Muscle layer of colon (tissue), 2 donors: Measurements from ENCODE around the gene WWOX.
A peak's percentile ranks its signal among the peaks of the same experiment; 100 is the strongest.
"Not testable (repeated sequence)": the region's sequence is repeated elsewhere in the genome, so short reads cannot be mapped to it uniquely, and the experiment has no call there.

Experiments
- H3K27ac ChIP-seq: one replicate; pipeline ENCODE4 v1.7.0; 2013; ENCODE audit warnings: low read depth, mild to moderate bottlenecking, low read length, moderate library complexity
- H3K27me3 ChIP-seq, 2 donors: one replicate each; pipeline ENCODE4 v1.7.0; 2013; ENCODE audit warnings: low read length in 2 of 2, mild to moderate bottlenecking in 2 of 2; ENCODE audit not compliant: insufficient read depth in 2 of 2, control insufficient read depth in 1 of 2
- H3K36me3 ChIP-seq: one replicate; pipeline ENCODE4 v1.7.0; 2013; ENCODE audit warnings: mild to moderate bottlenecking, low read length; ENCODE audit not compliant: insufficient read depth
- H3K4me1 ChIP-seq: one replicate; pipeline ENCODE4 v1.7.0; 2013; ENCODE audit warnings: mild to moderate bottlenecking, low read length; ENCODE audit not compliant: insufficient read depth
- H3K4me3 ChIP-seq, 2 donors: one replicate each; pipeline ENCODE4 v1.7.0; 2013; ENCODE audit warnings: low read length in 2 of 2, low read depth in 1 of 2, mild to moderate bottlenecking in 1 of 2, moderate library complexity in 1 of 2
- H3K9ac ChIP-seq: one replicate; pipeline ENCODE4 v1.7.0; 2013; ENCODE audit warnings: low read length
- H3K9me3 ChIP-seq: one replicate; pipeline ENCODE4 v1.7.0; 2013; ENCODE audit warnings: mild to moderate bottlenecking, low read length
- donor health status: abdominal sarcoma.
- donor health status: Adenocarcinoma of cecum.

WWOX gene

GRCh38 chr16:79036541-79036940 is 937.1 kb downstream of the WWOX start:
- no peaks in the 10 kb centered on the region for H3K9me3 ChIP-seq
- H3K36me3 ChIP-seq: no peaks in the 10 kb centered on the region
- no peaks in the 10 kb centered on the region for H3K27me3 ChIP-seq
- H3K4me3 ChIP-seq: no peak overlapping the region
- H3K9ac ChIP-seq: no peak overlapping the region
- peaks cover 22% of the 10 kb centered on the region for H3K4me1 ChIP-seq
- H3K27ac ChIP-seq: no peak overlapping the region

DNA sequence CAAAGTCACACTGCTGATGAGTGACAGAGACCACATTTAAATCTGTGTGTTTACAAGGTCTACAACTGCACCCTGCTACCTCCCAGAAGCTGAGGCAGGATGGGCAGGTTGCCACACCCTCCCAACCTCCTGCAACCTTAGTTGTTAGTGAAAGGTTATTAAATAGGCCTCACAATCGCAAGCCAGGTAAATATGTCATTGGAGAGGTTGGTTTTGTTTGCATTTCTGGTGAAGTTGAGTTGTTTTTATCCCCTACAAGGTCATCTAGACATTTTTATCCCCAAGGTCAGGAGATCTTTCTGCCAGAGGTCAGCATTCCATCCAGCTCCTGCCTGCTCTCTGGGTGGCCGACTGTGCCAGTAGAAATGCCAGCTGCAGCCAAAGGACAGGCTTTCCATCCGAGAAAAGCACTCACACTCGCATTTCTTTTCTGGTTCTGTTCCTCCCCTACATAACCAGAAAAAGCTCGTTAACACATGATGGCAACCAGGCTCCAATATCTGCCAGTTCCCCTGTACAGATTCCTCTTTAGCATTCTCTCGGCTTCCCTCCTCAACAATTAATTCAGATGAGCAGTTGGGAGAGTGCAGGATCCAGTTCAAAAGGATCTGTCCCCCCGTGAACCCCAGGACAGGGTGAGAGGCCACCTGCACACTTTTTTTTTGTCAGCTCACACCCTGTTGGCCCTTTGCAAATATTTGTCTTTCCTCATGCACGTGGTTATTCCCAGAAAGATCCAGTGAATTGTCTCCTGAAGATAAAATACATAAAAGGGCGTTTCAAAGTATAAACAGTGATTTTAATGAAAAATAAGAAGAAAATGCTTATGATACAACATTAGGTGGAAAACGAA is 938.3 kb downstream of the WWOX start:
- Histone ChIP-seq H3K4me1 (peaks cover 29% of the 10 kb centered on the region), H3K9me3 (no peaks in the 10 kb centered on the region), H3K9ac (no peak overlapping the region), H3K36me3 (no peaks in the 10 kb centered on the region), H3K4me3 (no peak overlapping the region), H3K27me3 (no peaks in the 10 kb centered on the region), H3K27ac (peak overlapping the region; percentile 14)

- H3K9ac ChIP-seq: no peak overlapping the region
- no peaks in the 10 kb centered on the region for H3K9me3 ChIP-seq
- H3K4me3 ChIP-seq: no peak overlapping the region
- no peak overlapping the region for H3K27ac ChIP-seq
- H3K4me1 ChIP-seq: peaks cover 29% of the 10 kb centered on the region
- no peaks in the 10 kb centered on the region for H3K36me3 ChIP-seq
- H3K27me3 ChIP-seq: no peaks in the 10 kb centered on the region
Measured at GRCh38 chr16:79041206-79041605, 941.8 kb downstream of the WWOX start.

DNA sequence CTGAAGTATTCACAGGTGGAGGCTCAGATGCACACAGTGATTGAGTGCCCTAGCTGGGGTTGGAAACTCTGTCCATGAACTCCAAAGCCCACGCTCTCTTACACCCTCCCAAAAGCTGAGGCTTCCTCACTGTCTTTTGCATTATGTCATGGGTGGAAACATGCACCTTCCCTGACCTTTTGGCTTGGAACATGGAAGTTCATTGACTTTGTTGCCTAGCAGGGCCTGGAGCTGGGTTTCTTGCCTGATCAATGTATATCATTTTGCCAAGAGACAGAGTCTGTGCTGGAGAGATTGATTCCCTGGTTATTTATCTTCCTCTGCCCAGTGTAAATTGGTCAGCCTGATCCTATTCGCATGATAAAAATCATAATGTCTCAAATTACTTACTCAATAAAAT is 942.7 kb downstream of the WWOX start:
- Histone ChIP-seq H3K9me3 (no peaks in the 10 kb centered on the region), H3K27ac (no peak overlapping the region), H3K27me3 (no peaks in the 10 kb centered on the region), H3K4me3 (no peak overlapping the region), H3K9ac (no peak overlapping the region), H3K36me3 (no peaks in the 10 kb centered on the region), H3K4me1 (peaks cover 28% of the 10 kb centered on the region)

DNA sequence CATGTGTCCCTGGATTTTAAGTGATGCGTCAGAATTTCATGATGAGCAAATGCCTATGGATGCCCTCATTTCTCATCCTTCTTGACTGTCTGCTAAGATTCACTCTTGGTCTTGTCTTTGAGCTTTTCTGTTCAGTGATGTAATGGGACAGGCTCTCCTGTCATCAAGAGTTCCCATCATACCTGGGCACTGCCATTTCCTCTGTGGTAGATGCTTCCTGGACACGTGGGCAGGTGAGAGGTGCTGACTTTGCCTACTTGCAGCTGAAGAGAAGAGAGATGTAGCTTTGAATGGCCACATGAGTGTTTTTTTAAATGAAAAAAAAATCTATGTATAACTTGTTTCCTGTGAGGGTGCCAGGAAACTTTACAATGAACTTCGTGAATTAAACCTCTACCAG is 943.4 kb downstream of the WWOX start:
- Histone ChIP-seq H3K9ac (no peak overlapping the region), H3K4me3 (no peak overlapping the region), H3K27me3 (no peaks in the 10 kb centered on the region), H3K36me3 (no peaks in the 10 kb centered on the region), H3K9me3 (no peaks in the 10 kb centered on the region), H3K27ac (no peak overlapping the region), H3K4me1 (peaks cover 20% of the 10 kb centered on the region)

- H3K27ac ChIP-seq: no peak overlapping the region
- H3K36me3 ChIP-seq: no peaks in the 10 kb centered on the region
- H3K9ac ChIP-seq: no peak overlapping the region
- no peak overlapping the region for H3K4me3 ChIP-seq
- peaks cover 16% of the 10 kb centered on the region for H3K4me1 ChIP-seq
- H3K27me3 ChIP-seq: no peaks in the 10 kb centered on the region
- H3K9me3 ChIP-seq: no peaks in the 10 kb centered on the region
Measured at GRCh38 chr16:79045191-79045590, 945.7 kb downstream of the WWOX start.

- Histone ChIP-seq H3K4me3 (no peak overlapping the region), H3K9ac (no peak overlapping the region), H3K4me1 (no peaks in the 10 kb centered on the region), H3K36me3 (no peaks in the 10 kb centered on the region), H3K27ac (no peak overlapping the region), H3K9me3 (no peaks in the 10 kb centered on the region), H3K27me3 (no peaks in the 10 kb centered on the region)
Measured at GRCh38 chr16:79047337-79047736, 947.9 kb downstream of the WWOX start.

DNA sequence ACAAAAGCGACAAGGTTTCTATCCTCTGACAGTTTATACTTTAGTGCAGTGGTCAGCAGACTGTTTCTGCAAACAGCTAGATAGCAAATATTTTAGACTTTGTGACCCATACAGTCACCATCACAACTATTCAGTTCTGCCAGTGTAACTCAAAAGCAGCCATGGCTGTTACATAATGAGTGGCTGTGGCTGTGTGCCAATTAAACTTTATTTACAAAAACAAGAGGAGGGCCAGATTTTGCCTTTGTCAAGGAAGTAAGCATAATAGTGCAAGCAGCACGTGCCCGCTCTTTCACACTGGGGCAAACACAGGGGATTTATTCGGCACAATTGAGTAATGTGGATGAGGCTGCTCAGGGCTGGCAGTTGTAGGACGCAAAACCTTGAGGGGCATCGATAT is 949.6 kb downstream of the WWOX start:
- Histone ChIP-seq H3K9me3 (no peaks in the 10 kb centered on the region), H3K4me3 (no peak overlapping the region), H3K9ac (no peak overlapping the region), H3K4me1 (no peaks in the 10 kb centered on the region), H3K27me3 (no peaks in the 10 kb centered on the region), H3K36me3 (no peaks in the 10 kb centered on the region), H3K27ac (no peak overlapping the region)

GRCh38 chr16:79050063-79050462 is 950.6 kb downstream of the WWOX start:
- Histone ChIP-seq H3K9ac (no peak overlapping the region), H3K4me3 (no peak overlapping the region), H3K9me3 (no peaks in the 10 kb centered on the region), H3K27ac (no peak overlapping the region), H3K4me1 (no peaks in the 10 kb centered on the region), H3K27me3 (no peaks in the 10 kb centered on the region), H3K36me3 (no peaks in the 10 kb centered on the region)

- Histone ChIP-seq H3K4me3 (no peak overlapping the region), H3K36me3 (no peaks in the 10 kb centered on the region), H3K27ac (no peak overlapping the region), H3K4me1 (no peaks in the 10 kb centered on the region), H3K9me3 (no peaks in the 10 kb centered on the region), H3K27me3 (no peaks in the 10 kb centered on the region), H3K9ac (no peak overlapping the region)
Measured at GRCh38 chr16:79051313-79051712, 951.9 kb downstream of the WWOX start.

DNA sequence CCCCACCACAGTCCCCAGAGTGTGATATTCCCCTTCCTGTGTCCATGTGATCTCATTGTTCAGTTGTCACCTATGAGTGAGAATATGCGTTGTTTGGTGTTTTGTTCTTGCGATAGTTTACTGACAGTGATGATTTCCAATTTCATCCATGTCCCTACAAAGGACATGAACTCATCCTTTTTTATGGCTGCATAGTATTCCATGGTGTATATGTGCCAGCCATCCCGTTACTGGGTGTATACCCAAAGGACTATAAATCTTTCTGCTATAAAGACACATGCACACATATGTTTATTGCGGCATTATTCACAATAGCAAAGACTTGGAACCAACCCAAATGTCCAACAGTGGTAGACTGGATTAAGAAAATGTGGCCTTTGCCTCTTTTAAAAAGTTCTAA is 952.7 kb downstream of the WWOX start:
- H3K9ac ChIP-seq, H3K9me3 ChIP-seq, H3K4me3 ChIP-seq, H3K4me1 ChIP-seq, H3K27me3 ChIP-seq, H3K27ac ChIP-seq, H3K36me3 ChIP-seq: not testable (repeated sequence)

- Histone ChIP-seq H3K36me3 (no peaks in the 10 kb centered on the region), H3K27ac (no peak overlapping the region), H3K9ac (no peak overlapping the region), H3K27me3 (no peaks in the 10 kb centered on the region), H3K9me3 (no peaks in the 10 kb centered on the region), H3K4me1 (no peaks in the 10 kb centered on the region), H3K4me3 (no peak overlapping the region)
Measured at GRCh38 chr16:79053577-79053976, 954.1 kb downstream of the WWOX start.
